ENCODE results near the gene MTMR2. TPM values are rescaled to one million over a fixed set of nuclear protein-coding genes. Genes with fewer than 3 reads are reported as not detected.

Gene MTMR2
- total and polyA plus RNA-seq, 2 donors (not counting 3 experiments of a cell fraction or from before 2014, with no cell fraction given): 19.5 to 49.5 TPM

GRCh38 chr11:95789506-95790122 is 134.3 kb downstream of the MTMR2 start, which contains the start of gene FAM76B:
FAM76B (minus strand) TSS chr11:95789782; CDS start chr11:95789478, 304 bp downstream.
- H3K79me2 ChIP-seq (ENCODE audit: control insufficient read depth, insufficient read depth, low read length): peaks cover 47% of the 10 kb centered on the region
- no peaks in the 10 kb centered on the region for H3K9me1 ChIP-seq (replicated peaks; ENCODE audit: control insufficient read depth, extremely low read depth, insufficient read depth, low read length)
- peak within 1 kb of the TSS; percentile 88 for H3K9ac ChIP-seq (replicated peaks; ENCODE audit: extremely low read depth, insufficient read depth, low read length)
- H3K27me3 ChIP-seq (ENCODE audit: control insufficient read depth in 2 of 2, insufficient read depth in 2 of 2, low read length in 2 of 2): no peaks in the 10 kb centered on the region
- dilution Hi-C loops (cut with MboI; ENCODE audit: extremely low pct_ligation_motif_present, low sequenced_read_pairs): no loop called here
- peaks cover 21% of the 10 kb centered on the region for H3K4me1 ChIP-seq (ENCODE audit: control insufficient read depth, extremely low read depth, insufficient read depth, low read length)
- FAIRE-seq (peak; percentile 94), DNase-seq (ENCODE audit: low read depth, low spot score) (peak; percentile 100)
- H3K27ac ChIP-seq (ENCODE audit: insufficient read depth, low read depth, low read length): peak within 1 kb of the TSS; percentile 90
- CTCF ChIA-PET: interaction anchor here (0.8 to 7.1 kb wide), 10 partner anchors 13 to 638 kb away, joined by 3 to 40 read pairs (median 6); partner anchors contain the start of genes CCDC82, JRKL and MAML2
- H3K4me3 ChIP-seq (replicated peaks in 1 of 3; ENCODE audit: insufficient read depth in 1 of 3, low read depth in 1 of 3, low read length in 3 of 3): peak within 1 kb of the TSS; percentile 75 to 85 (median 84)
- peak within 1 kb of the TSS; percentile 88 for H2AFZ ChIP-seq (ENCODE audit: low read depth, low read length)
- POLR2A ChIA-PET: interaction anchor here (0.5 to 1.3 kb wide), 2 partner anchors 10 to 366 kb away, joined by 3 read pairs; no protein-coding TSS in a partner anchor
- H3K36me3 ChIP-seq (ENCODE audit: control insufficient read depth in 2 of 2, extremely low read depth in 1 of 2, insufficient read depth in 2 of 2, low read length in 2 of 2): peaks cover 4 to 7% of the 10 kb centered on the region in 2 experiments
- no peak for TF ChIP-seq JUN (IDR thresholded peaks at IDR 0.05; ENCODE audit: borderline replicate concordance, insufficient read depth, insufficient read length, low read depth)
- peak; percentile 89 for TF ChIP-seq POLR2AphosphoS5 (IDR thresholded peaks at IDR 0.05; ENCODE audit: insufficient read depth, low read depth, low read length)
- TF ChIP-seq POLR2A (IDR thresholded peaks at IDR 0.05; ENCODE audit: low read depth, low read length): peak; percentile 73
- no peak for TF ChIP-seq MAX (IDR thresholded peaks at IDR 0.05; ENCODE audit: insufficient read depth, insufficient read length)
- no peaks in the 10 kb centered on the region for H4K20me1 ChIP-seq (replicated peaks; ENCODE audit: control insufficient read depth, extremely low read depth, insufficient read depth, low read length)
- intact Hi-C loops (cut with micrococcal nuclease): loop anchor here (1.0 to 10.0 kb wide), 10 partner anchors 135 to 995 kb away; partner anchors contain the start of genes CWC15, ENDOD1, JRKL and KDM4D
- TSS peak; percentile 12 for BruUV-seq (replicated peaks)
- H3K4me2 ChIP-seq (ENCODE audit: insufficient read depth, low read length): peak within 1 kb of the TSS; percentile 90
- H3K9me3 ChIP-seq (replicated peaks; ENCODE audit: control insufficient read depth, insufficient read depth, low read length): no peaks in the 10 kb centered on the region

- H3K9me1 ChIP-seq (replicated peaks; ENCODE audit: control insufficient read depth, extremely low read depth, insufficient read depth, low read length): no peaks in the 10 kb centered on the region
- peak overlapping the region; percentile 90 for H3K27ac ChIP-seq (ENCODE audit: insufficient read depth, low read depth, low read length)
- dilution Hi-C loops (cut with MboI; ENCODE audit: extremely low pct_ligation_motif_present, low sequenced_read_pairs): no loop called here
- H4K20me1 ChIP-seq (replicated peaks; ENCODE audit: control insufficient read depth, extremely low read depth, insufficient read depth, low read length): no peaks in the 10 kb centered on the region
- H3K79me2 ChIP-seq (ENCODE audit: control insufficient read depth, insufficient read depth, low read length): peaks cover 43% of the 10 kb centered on the region
- FAIRE-seq: no peak
- ChIA-PET CTCF (interaction anchor here (0.7 to 7.1 kb wide), 12 partner anchors 9 to 637 kb away, joined by 3 to 40 read pairs (median 6); partner anchors contain the start of genes CCDC82, JRKL and MAML2), POLR2A (interaction anchor here (0.5 to 1.3 kb wide), 3 partner anchors 11 to 636 kb away, joined by 3 read pairs; no protein-coding TSS in a partner anchor)
- TSS peak; percentile 30 for BruUV-seq (replicated peaks)
- H3K27me3 ChIP-seq (ENCODE audit: control insufficient read depth in 2 of 2, insufficient read depth in 2 of 2, low read length in 2 of 2): no peaks in the 10 kb centered on the region
- peaks cover 4 to 7% of the 10 kb centered on the region in 2 experiments for H3K36me3 ChIP-seq (ENCODE audit: control insufficient read depth in 2 of 2, extremely low read depth in 1 of 2, insufficient read depth in 2 of 2, low read length in 2 of 2)
- intact Hi-C loops (cut with micrococcal nuclease): loop anchor here (1.0 to 10.0 kb wide), 6 partner anchors 188 to 994 kb away; partner anchors contain the start of gene ENDOD1
- H3K9me3 ChIP-seq (replicated peaks; ENCODE audit: control insufficient read depth, insufficient read depth, low read length): no peaks in the 10 kb centered on the region
- peak overlapping the region; percentile 73 for H2AFZ ChIP-seq (ENCODE audit: low read depth, low read length)
- TF ChIP-seq FOS (IDR thresholded peaks at IDR 0.05; ENCODE audit: borderline replicate concordance, insufficient read depth, low read length) (no peak), POLR2A (IDR thresholded peaks at IDR 0.05; ENCODE audit: low read depth, low read length) (peak; percentile 85), CTCF (IDR thresholded peaks at IDR 0.05; ENCODE audit: extremely low read depth in 1 of 2, insufficient read depth in 1 of 2, low read depth in 1 of 2, low read length in 2 of 2) (peak; percentile 13 to 52)
- peak; percentile 59 for DNase-seq (ENCODE audit: low read depth, low spot score)
- peak overlapping the region; percentile 90 for H3K4me2 ChIP-seq (ENCODE audit: insufficient read depth, low read length)
- peak overlapping the region; percentile 88 for H3K9ac ChIP-seq (replicated peaks; ENCODE audit: extremely low read depth, insufficient read depth, low read length)
- peaks cover 21% of the 10 kb centered on the region for H3K4me1 ChIP-seq (ENCODE audit: control insufficient read depth, extremely low read depth, insufficient read depth, low read length)
- peak overlapping the region; percentile 75 to 85 (median 84) for H3K4me3 ChIP-seq (replicated peaks in 1 of 3; ENCODE audit: insufficient read depth in 1 of 3, low read depth in 1 of 3, low read length in 3 of 3)
Measured at GRCh38 chr11:95788921-95789505, 134.9 kb downstream of the MTMR2 start.

All from endothelial cell of umbilical vein (primary cell).